HS-5 (cell line): Measurements from ENCODE around the gene ZMIZ1.

ENCODE experiments used
- DNase-seq: peaks from one replicate; pipeline ENCODE4 v3.0.0-alpha.2; 2012; ENCODE audit warnings: low read depth

Gene ZMIZ1

DNA sequence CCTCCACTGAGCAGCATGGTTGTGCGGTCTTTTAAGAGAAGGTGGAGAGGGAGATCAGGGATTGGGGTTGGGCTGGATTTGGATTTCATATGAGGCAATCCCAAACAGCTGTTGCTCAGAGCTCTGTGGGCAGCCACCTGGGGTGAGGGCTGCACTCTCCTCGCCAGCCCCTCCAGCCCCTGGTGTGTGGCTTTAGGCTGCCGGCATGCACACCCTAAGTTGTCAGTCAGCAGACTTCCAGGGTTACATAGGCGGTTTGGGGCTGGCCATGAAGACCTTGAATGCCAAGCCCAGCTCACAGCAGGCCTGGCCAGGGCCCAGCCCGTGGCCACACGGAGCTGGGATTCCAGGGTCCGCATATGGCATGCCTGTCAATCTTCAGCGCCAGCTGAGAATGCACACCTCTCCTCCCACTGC, 54.8 kb downstream of the ZMIZ1 start:
- DNase-seq = no peak

DNA sequence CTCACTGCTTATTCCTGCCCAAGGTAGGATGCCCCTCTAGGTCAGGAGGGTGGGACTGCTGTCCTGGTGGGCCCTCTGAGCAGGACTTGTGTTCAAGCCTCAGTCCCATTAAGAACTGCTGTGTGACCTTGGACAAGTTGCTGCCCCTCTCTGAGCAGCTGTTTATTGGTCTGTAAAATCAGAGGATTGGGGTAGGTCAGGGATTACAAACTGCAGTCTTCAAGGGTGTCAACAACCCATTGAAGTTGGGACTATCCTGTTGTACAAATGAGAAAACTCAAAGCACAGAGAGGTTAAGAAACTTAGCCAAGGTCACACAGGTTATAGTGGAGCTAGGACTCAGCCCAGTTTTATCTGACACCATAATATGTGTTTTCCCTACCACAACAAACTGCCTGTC, 55.3 kb downstream of the ZMIZ1 start:
- no peak for DNase-seq

DNA sequence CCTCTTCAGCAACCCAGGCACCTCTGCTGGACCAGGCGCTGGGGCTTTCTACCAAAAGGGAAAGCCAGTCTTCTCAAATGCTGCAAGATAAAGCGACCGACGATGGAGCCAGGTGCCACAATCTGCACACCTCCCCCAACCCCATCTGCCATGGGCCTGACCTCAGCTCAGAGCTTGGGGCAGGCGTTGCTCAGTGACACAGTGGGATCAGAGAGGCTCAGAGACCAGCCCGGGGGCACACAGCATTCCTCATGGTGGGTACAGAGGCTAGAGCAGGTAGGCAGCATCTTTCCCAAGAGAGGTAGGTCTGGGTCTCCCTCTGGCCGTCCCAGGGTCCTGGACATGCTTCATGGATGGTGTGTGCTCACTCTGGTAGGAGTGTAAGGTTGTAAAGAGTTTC, 56.3 kb downstream of the ZMIZ1 start:
- no peak for DNase-seq

DNA sequence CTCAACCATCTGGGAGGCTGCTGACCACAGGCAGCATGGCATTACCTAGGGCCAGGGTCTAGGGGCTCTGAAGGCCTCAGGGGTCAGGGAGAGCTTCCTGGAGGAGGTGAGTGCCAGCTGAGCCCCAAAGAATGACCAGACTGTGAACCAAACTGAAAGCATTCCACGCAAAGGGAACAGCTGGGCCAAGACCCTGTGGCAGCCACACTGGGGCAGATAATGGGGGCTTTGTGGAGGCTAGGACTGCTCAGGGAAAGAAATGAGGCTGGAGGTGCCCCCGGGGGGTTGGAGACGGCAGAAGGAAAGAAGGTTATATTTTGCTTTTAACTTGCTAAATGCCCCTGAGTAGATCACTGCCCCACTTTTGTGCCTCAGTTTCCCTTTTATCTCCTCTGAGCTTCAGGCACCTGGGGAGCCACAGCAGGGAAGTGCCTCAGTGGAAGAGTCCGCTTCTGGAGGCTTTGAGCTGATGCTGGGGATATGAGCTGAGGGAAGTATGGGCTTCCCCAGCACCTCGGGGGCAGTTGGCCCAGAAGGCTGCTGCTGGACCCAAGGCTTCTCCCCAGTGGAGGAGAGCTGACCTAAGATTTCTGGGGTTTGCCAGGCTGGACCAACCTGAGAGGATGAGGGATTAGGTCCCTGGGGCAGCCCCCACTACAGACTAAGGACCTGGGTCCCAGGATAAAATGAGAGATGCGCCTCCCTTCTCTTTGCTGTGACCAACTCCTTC, 57.8 kb downstream of the ZMIZ1 start:
- DNase-seq = no peak

DNA sequence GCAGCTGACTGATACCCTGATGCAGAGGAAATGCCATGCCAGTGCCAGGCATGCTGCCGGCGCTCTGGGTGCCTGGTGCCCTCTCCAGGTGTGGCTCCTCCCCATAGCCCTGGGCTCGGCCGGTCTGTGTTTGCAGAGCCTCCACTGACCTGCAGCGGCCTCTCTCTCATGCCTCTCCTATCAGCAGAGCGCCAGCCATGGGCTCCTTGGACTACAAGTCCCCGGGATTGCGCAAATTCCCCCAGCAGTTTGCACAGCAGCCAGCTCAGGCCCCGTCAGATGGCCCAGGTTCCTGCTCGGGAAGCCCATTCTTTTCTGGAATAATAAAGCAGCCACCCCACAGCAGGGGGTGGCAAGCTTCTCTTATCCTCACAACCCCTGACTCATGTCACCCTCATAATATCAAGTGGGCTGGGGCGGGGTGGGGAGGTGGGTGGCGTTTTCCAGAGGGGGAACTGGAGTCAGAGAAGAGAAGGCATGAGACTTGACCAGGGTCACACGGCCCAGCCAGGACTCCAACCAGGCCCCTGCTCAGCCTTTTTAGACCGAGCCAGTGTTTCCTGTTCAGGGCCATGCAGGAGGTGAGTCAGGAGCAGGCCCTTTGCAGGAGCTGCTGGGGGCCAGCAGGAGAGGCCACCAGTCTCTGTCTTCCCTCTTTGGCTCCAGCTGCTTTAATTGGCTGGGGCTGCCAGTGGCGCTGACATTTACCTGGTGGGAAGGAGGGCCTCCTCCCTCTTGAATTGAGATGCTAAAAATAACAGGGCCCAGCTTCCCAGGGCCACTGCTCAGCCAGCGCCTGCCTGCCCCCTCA, 58.6 kb downstream of the ZMIZ1 start:
- no peak for DNase-seq

DNA sequence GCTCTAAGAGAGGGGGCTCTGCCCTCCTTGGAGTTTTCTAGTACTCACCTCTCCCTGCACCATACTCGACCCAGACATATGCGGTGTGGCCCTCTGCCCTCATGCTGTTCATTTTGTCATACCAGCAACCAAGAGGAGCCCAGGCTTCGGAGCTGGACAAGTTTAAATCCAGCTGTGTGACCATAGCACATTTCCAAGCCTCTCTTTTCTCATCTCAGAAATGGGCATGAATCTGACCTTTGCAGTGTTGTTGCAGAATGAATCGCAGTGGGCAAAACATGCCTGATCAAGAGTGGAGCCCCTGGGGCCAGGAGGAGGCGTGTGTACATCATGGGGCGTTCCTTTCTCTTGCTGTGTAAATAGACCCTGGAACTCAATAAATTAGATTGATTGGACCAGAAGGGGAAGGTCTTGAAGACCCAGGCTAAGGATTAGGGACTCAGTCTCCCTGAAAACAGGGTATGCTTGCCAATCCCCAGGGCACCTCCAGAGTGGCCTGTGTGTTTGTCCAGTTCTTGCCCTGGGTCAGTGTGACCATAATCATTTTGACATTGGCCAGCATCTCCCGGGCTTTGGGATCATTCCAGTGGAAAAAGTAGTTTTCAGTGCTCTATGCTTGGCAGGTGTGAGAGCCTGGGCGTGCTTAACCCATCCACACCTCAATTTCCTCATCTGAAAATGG, 59.6 kb downstream of the ZMIZ1 start:
- no peak for DNase-seq

DNA sequence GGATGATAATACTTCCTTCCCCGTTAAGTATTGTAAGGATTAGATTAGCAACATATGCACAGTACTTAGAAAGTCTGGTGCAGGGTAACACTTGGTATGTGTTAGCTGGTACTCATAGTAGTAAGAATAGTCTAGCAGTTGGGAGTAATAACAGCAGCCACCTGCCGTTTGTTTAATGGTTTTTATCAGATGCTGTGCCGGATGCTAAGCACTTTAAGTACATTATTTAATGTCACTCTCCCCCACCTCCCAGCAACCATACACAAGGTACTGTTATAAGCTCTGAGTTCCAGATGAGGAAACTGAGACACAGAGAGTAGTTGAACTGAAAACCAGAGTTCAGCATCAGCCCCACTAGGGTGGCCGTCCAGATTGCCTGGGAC, 60.1 kb downstream of the ZMIZ1 start:
- no peak for DNase-seq

DNA sequence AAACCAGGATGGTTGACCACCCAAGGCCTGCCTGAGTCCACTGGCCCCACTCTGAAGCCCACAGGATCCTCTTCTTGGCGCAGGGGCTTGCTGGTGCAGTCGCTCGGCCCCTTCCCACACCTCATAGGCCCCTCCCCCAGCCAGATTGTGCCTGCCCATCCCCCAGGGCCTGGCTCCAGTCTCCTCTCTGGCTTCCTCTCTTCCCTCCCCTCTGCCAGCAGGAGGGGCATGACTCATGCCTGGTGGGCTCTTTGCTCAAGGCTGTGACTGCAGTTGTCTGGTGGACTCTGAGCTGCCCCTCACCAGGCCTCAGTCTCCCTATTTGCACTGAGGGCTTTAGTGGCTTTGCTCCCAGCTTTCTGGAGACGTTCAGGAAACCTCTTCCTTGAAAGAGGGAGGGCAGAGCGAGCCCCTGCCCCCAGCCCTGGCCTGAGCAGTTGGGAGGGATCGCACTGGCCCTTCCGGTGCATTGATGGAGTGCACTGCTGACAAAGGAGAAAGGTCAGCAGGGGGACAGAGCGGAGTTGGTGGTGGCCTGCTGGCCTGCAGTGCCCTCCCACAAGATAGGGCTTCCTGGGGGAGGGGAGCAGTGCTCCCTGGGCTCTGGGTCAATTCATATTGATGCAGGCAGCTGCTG, 60.7 kb downstream of the ZMIZ1 start:
- DNase-seq = no peak

DNA sequence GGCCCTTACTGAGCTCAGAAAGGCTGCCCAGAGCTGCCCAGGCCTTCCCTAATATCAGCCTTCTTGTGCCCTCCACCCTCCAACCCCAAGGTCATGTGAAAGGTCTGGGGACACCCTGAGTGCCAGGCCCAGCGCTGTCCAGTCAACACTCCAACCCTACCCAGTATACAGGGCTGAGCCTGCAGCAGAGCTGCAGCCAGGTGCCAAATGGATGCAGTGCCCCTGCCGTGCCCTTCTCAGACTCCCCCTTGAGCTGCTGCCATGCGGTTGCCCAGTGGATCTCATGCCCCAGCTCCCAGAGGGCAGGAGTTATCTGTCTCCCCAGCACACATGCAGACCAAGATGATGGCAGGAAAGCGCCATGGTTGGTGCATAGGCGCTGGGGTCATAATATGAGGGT, 61.5 kb downstream of the ZMIZ1 start:
- no peak for DNase-seq

DNA sequence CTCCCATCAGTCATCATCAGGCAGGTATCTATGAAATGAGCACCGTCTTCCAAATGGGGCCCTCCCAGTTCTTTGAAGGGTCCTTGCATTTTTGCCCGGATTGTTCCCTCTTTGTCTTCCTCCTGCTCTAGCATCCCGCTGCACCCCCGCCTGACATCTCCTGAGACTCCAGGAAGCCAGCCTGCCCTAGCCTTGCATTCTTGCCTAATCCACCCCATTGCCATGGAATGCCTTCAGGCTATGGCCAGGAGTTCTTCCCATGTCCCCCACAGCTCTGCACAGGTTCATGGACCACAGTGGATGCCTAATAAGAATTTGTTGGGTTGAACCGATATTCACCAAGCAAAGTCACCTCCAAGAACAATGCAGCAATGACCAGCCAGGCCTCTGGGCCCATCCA, 62.1 kb downstream of the ZMIZ1 start:
- DNase-seq = no peak

DNA sequence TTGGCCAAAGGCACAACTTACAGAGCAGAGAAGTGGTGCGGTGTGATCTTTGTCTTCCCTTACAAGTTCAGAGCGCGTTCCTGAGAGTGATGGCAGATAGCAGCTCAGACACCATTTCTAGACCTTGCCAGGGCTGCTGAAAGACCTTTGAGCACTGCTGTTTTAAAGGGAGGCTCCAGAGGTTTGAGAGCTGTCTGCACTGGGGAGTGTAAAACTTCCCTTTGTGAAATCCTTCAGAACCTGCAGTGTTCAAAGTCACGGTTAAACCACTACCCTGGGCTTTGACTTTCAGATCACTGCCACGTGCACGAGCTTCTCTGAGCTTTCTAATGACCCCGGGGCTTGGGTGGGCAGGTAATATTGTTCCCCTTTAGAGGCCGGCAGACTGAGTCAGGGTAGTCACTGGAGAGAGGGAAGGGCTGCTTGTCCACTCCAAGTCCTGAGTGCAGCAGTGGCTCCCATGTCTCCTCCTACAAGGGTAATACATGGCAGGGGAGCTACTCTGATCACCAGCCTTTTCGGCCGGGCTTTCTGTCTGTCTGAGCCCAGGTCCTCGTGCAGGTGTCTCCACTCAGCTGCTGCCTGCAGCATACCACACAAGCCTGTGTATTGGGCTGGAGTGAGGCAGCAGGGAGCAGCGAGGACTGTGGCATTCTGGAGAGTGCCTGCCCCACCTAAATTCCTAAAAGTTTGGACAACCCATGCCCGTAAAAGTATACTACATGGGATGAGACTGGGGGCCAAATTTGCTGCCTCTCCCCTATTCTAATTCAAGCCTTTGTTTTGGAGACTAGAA, 63.3 kb downstream of the ZMIZ1 start:
- no peak for DNase-seq

DNA sequence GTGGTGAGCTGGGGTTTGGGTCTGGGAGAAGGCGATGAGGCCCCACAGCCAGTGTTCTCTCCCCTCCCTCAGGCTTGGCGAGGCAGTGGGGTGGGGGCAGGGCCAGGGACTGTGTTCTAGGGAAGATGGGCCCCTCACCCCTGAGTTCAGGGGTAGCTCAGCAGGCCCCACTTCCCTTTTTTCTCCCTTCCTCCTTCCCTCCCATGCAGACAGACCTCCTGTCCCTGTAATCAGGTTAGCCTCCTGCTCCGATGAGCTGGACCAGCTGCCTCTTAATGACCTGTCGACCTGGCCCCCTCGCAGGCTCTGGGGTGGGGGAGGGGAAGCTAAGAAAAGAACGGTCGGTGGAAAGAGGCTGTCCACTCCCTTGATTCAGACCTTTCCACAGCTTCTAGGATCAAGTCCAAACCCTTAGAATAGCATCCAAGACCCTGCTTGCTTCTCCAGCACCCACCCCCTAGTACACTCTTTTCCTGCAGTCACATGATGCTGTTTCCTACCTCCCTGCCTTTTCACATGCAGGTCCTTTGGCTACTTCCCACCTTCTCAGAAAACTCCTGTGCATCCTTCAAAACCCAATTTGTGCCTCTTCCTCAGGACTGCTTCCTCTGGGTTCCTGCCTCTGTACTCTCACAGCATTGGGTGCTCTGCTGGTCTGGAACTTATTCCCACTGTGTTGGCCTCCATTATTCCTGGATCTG, 64.1 kb downstream of the ZMIZ1 start:
- DNase-seq = no peak

DNA sequence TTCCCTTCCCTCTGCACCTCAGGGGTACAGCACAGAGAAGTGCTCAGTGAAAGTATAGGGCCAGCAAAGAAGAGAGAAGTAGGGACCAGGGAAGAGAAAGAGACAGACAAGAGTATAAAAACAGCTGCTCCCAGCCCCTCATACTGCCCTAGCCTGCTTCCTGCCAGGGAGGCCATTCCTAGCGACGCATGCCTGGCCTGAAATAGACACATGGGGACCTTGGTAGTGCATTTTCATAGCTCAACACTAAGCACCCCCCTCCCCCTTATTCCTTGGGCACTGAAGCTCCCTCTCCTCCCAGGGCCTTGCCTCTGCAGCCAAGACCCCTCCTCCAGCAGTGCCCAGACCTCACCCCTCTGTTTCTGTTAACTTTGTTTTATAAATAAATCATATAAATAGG, 64.7 kb downstream of the ZMIZ1 start:
- DNase-seq = no peak

DNA sequence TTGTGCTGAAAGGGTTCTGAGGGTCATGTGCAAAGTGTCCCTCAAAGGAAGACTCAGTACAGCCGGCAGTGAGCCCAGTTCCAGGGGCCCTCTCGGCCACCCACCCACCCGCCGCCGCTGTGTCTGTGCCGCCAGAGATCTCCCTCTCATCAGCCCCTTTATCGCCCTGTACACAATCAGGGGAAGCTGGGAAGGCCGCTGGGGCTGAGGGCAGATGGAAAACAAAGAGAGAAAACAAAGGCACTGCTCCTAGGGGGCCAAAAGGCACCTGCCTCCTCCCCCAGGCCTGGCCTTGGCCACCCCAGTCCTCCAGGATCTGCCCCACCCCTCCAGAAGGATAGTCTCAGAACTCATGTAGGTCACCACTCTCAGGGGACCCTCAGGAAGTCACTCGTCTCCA, 67.0 kb downstream of the ZMIZ1 start:
- DNase-seq = no peak

DNA sequence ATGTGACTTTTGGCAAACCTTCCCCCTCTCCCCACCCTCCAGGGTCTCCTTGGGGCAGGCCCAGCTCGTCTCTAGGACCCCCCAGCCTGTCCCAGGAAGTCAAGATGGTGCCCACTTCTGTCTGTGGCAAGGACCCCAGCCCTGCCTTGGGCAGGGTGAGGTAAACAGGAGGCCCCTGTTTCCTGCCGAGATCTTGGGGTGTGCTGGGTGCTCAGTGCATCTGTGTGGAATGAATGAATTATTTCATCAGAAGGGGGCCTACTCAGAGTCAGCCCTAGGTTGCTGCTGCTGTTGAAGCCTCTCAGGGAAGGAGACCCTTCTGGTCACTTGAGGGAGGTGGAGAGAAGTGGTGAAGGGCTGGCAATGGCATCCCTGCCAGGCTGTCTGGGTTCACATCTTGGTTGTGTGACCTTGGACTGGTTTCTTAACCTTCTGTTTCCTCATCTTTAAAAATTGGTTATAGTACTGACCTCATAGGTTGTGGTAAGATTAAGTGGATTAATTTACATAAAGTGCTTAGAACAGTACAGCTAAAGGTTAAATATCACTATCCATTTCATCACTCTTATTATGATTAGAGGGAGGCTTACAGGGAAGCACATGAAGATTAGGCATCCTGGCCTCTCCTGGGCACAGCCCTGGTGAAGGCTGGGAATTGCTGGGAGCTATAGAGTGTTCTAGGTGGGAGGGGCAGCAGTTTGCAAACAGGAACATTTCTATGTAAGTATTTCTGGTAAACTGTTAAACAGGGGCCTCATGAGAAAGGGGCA, 67.7 kb downstream of the ZMIZ1 start:
- no peak for DNase-seq

DNA sequence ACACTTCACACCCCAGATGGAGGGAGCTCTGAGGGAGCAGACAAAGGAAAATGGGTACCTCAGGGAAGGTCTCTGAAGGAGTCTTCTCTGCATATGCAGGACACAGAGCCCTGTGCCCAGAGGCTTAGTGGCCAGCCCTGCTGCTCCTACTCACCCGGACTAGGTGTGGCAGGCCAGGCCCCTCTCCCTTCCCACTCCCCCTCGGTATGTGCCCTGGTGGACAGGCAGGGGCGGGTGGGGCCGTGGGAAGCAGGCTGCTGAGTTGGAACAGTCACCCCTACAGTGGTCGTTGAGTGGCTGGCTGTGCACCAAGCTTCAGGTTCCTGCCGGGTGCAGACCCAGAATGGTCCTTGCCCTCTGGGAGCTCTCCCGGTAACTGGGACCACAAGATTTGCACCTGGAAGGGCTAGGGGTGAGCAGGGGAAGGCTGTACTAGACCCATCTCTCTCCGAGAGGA, 68.6 kb downstream of the ZMIZ1 start:
- no peak for DNase-seq

DNA sequence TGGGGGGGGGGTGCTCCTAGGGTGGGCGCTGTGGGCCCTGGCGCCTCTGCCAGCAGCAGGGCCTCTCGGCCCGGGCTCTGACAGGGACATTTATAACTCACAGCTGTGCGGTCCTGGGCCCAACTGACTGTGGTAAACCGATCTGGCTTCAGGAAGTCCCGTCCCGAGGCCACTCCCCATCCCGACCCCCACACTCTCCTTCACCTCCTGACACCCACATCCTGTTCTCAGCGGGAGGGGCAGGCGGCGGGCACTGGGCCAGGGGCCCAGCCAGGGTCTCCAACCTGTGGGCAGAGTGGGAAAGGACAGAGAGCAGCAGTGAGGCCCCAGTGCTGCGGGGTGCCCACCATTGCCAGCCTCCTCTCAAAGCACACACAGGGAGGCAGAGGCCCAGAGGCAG, 69.1 kb downstream of the ZMIZ1 start:
- no peak for DNase-seq

DNA sequence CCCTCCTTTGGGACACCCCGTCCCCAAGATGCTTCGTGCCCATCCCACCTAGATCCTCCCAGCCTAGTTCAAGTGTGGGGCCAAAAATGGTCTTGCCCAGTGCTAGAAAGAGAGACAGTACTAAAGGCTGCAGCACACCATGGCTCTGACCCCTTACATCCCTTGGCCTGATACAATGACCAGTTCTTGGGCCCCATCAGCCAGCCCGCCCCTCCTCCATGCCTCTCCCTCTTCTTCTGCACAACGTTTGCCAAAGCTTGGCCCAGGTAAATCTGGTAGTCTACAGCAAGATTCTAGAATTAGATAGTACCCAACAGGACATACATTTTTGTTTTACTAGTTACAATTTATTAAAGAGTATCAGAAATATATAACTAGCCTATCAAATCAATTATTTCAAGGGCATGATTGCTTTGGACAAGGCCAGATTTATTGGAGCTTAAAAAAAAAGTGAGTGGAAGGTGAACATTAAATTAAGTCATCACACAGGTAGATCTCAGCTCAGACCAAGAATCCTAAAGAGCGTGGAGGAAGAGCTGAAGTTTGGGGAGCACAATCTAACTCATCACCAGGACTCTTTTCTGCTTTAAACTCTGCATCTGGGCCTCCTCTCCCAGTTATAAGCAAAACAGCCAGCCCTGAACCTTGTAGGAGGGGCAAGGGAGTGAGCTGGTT, 69.8 kb downstream of the ZMIZ1 start:
- no peak for DNase-seq

DNA sequence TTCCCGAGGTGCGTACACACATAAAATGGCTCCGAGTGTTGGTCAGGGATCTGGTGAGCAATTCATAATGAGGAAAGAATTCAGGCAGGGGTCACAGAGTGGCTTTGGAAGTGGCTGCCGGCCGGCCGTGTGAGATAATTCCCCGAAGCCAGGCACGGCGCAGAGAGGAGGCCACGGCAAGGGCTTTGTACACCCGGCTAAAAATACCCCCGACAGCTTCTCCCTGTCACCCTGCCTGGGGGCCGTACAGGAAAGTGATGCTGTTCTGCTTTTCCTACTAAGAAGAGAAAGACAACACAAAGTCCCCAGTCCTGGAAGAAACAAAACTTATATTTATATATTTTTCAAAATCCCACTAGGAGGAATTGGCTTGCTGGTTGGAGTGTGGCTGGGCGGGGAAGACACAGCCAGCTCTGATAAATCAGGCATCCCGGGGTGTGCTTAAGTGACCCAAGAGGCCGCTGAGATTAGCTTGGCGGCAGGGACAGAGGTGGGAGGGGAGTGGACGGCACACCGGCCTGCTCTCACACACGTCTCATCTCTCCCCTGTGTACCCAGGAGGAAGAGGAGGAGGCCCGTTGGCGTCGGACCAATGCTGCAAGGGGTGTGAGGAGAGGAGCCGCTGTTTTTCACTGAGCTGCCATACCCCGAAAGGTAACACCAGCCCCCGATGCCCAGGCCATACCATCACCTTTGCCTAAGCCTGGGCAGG, 70.5 kb downstream of the ZMIZ1 start:
- no peak for DNase-seq
